PC-9 (cell line): ENCODE measurements around the gene FAM98B. TPM values are rescaled to one million over a fixed set of nuclear protein-coding genes. Genes with fewer than 3 reads are reported as not detected.

Source experiments
- BruUV-seq: library from RNA; stranded (reverse); fragments of 400-500 nt; replicated peaks from 2 replicates; lab custom pipeline; 2021; lab: Mats Ljungman, UMichigan
- CTCF ChIA-PET: fragments of 300-600 bp; sonication (Branson Sonifier 250); formaldehyde crosslinking; loops from one replicate; lab custom pipeline; 2022; ENCODE audit warnings: antibody characterized with exemption; lab: Charles Lee
- POLR2A ChIA-PET: fragments of 300-600 bp; sonication (Branson Sonifier 250); formaldehyde crosslinking; loops from one replicate; lab custom pipeline; 2022; ENCODE audit warnings: antibody characterized with exemption; ENCODE audit not compliant: unreplicated experiment; lab: Charles Lee
- DNase-seq, 2 experiments: peaks; one replicate each; pipeline versions ENCODE4 v3.0.0 to v3.0.0-alpha.2; 2015 to 2022; ENCODE audit warnings: mixed read lengths in 1 of 2
- H2AFZ ChIP-seq: fragments of 200-600 bp; sonication (generic); 2 replicates; pipeline ENCODE4 v1.8.1; 2017; ENCODE audit warnings: antibody characterized with exemption
- H3F3A ChIP-seq: fragments of 200-600 bp; sonication (generic); 2 replicates; pipeline ENCODE4 v1.8.1; 2017; ENCODE audit warnings: antibody characterized with exemption, mild to moderate bottlenecking, low read depth; ENCODE audit not compliant: insufficient read depth
- H3K27ac ChIP-seq: fragments of 200-600 bp; sonication (generic); 2 replicates; pipeline ENCODE4 v1.6.1; 2016; ENCODE audit warnings: mixed run types
- H3K27me3 ChIP-seq: fragments of 200-600 bp; sonication (generic); 2 replicates; pipeline ENCODE4 v1.6.1; 2016; ENCODE audit warnings: low read depth, mixed run types; ENCODE audit not compliant: insufficient read depth
- H3K36me3 ChIP-seq: fragments of 200-600 bp; sonication (generic); 2 replicates; pipeline ENCODE4 v1.6.1; 2016; ENCODE audit warnings: low read depth, mixed run types
- H3K4me1 ChIP-seq: fragments of 200-600 bp; sonication (generic); replicated peaks from 2 replicates; pipeline ENCODE4 v1.6.1; 2016; ENCODE audit warnings: mixed run types; ENCODE audit not compliant: insufficient read depth
- H3K4me2 ChIP-seq: fragments of 200-600 bp; sonication (generic); 2 replicates; pipeline ENCODE4 v1.6.1; 2017; ENCODE audit warnings: mixed run types
- H3K4me3 ChIP-seq: fragments of 200-600 bp; sonication (generic); 2 replicates; pipeline ENCODE4 v1.6.1; 2016; ENCODE audit warnings: mixed run types
- H3K79me2 ChIP-seq: fragments of 200-600 bp; sonication (generic); 2 replicates; pipeline ENCODE4 v1.6.1; 2017; ENCODE audit warnings: low read depth, mixed run types
- H3K9me2 ChIP-seq: fragments of 200-600 bp; sonication (generic); 2 replicates; pipeline ENCODE4 v1.8.1; 2017; ENCODE audit warnings: mild to moderate bottlenecking; ENCODE audit not compliant: insufficient read depth
- H3K9me3 ChIP-seq: fragments of 200-600 bp; sonication (generic); 2 replicates; pipeline ENCODE4 v1.8.1; 2016; ENCODE audit warnings: low read depth; ENCODE audit not compliant: insufficient read depth
- H4K20me1 ChIP-seq: fragments of 200-600 bp; sonication (generic); 2 replicates; pipeline ENCODE4 v1.8.1; 2017; ENCODE audit not compliant: insufficient read depth
- CTCF ChIP-seq: fragments of 200-600 bp; sonication (generic); conservative IDR thresholded peaks from 2 replicates; pipeline ENCODE4 v1.6.1; 2017; ENCODE audit warnings: mixed run types, antibody characterized with exemption, mild to moderate bottlenecking, moderate library complexity
- EZH2 ChIP-seq: fragments of 200-600 bp; sonication (generic); IDR thresholded peaks from 2 replicates; pipeline ENCODE4 v1.8.0; 2017; ENCODE audit warnings: antibody characterized with exemption, low read depth
- intact Hi-C: fragments of 100-400 bp; cut with micrococcal nuclease; formaldehyde crosslinking; loops from one replicate; pipeline ENCODE4 v1.10.0; 2022; ENCODE audit not compliant: unreplicated experiment
- total RNA-seq: library from RNA; stranded (reverse); gene quantifications from 2 replicates; pipeline ENCODE4 v1.2.3, GENCODE V29; 2021

The FAM98B gene
- total RNA-seq, 1 experiment from 2014 or later, result 34.7 TPM

- H3K9me2 ChIP-seq, result no peaks in the 10 kb centered on the region
- H3K27me3 ChIP-seq, result no peaks in the 10 kb centered on the region
- H3K36me3 ChIP-seq, result no peaks in the 10 kb centered on the region
- CTCF ChIA-PET, result no interaction called here
- no peaks in the 10 kb centered on the region for H3K9me3 ChIP-seq
- H3K4me3 ChIP-seq, result no peak overlapping the region
- no peaks in the 10 kb centered on the region for H3F3A ChIP-seq
- no peaks in the 10 kb centered on the region for H3K79me2 ChIP-seq
- no peaks in the 10 kb centered on the region for H3K4me1 ChIP-seq
- intact Hi-C loops, result no loop called here
- H3K27ac ChIP-seq, result no peak overlapping the region
- no peak for TF ChIP-seq EZH2
- no peak for TF ChIP-seq CTCF
- H3K4me2 ChIP-seq, result no peak overlapping the region
- no peak overlapping the region for H2AFZ ChIP-seq
- no TSS peak for BruUV-seq
- no peak for DNase-seq
- no peaks in the 10 kb centered on the region for H4K20me1 ChIP-seq
- POLR2A ChIA-PET, result no interaction called here
Observed at GRCh38 chr15:38536201-38536676, 82.3 kb downstream of the FAM98B start.

Other genes starting within 250 kb of the FAM98B start
- gene SPRED1, start 201.3 kb upstream of the FAM98B start, total RNA-seq, result 16.5 and 21.3 TPM in 2 replicates
- gene RASGRP1, start 110.7 kb downstream of the FAM98B start, total RNA-seq, result 0.39 and 1.5 TPM in 2 replicates